Activated CD4-positive, alpha-beta T cell treated with anti-CD3 and anti-CD28 coated beads for 24 hours (primary cell): ENCODE measurements around the gene CLCN4.

Source experiments
- DNase-seq, 2 donors: peaks; one replicate each; pipeline ENCODE4 v3.0.0-alpha.2; 2020; ENCODE audit warnings: low read depth in 2 of 2

Gene CLCN4

DNA sequence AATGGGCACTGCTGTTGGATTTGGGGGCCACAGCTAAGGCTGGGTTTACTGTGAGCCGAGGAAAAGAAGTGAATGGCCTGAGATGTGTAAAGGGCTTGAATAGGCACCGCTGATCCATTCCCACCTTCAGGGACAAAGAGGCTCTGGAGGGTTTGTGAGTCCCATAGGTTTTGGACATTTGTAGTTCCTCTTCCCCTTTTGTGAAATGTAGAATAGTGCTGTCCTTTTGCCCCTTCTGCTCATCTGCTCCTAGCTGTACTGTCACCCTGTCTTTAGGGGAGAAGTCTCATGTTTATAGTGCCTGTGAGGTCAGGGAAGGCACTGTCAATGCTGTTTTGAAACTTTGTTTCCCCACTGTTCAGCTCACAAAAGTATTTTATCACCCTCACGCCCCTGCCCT is 26.4 kb upstream of the CLCN4 start:
- no peak for DNase-seq

DNA sequence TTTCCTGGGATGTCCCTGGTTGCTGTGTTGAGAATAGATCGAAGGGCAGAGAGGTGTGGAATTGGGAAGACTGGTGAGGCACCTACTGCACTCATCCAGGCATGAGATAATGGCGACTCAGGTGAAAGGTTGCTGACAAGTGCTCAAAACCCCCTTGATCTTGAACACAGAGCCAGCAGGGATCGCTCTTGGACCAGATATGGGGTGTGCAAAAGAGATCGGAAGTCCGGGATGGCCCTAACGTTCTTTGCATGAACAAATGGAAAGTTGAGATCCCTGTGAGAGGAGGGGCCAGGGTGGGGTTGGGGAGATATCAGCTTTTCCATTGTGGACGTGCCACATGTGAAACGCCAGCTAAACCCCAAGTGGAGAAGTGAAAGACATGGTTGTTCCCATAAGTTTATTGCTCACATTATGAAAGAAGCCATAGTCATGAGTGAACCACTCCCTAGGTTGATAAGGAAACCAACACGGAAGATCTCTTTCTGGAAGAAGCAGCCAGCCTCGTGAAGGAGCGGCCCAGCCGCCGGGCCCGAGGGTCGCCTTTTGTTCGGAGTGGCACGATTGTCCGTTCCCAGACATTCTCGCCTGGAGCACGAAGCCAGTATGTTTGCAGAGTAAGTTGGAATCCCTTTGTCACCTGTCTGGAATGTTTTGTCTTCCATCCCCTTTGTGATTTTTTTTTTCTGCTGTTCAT is 22.6 kb upstream of the CLCN4 start:
- no peak for DNase-seq

DNA sequence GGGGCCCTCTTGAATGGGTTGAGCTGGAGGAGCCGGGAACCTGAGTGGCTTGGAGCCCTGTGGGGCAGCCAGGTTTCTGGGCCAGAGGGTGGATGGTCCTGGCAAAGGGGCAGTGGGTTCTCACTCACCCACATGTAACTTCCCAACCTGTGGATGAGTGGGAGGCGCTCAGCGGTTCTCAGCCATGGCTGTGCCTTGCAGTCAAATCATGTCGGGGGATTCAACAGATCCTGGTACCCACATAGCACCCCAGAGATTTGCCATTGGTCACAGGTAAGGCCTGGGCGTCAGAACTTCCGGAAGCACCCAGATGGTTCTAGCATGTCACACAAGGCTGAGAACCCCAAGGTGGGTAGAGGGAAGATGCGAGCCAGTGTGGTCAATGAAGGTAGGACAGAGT is 21.9 kb upstream of the CLCN4 start:
- no peak for DNase-seq

DNA sequence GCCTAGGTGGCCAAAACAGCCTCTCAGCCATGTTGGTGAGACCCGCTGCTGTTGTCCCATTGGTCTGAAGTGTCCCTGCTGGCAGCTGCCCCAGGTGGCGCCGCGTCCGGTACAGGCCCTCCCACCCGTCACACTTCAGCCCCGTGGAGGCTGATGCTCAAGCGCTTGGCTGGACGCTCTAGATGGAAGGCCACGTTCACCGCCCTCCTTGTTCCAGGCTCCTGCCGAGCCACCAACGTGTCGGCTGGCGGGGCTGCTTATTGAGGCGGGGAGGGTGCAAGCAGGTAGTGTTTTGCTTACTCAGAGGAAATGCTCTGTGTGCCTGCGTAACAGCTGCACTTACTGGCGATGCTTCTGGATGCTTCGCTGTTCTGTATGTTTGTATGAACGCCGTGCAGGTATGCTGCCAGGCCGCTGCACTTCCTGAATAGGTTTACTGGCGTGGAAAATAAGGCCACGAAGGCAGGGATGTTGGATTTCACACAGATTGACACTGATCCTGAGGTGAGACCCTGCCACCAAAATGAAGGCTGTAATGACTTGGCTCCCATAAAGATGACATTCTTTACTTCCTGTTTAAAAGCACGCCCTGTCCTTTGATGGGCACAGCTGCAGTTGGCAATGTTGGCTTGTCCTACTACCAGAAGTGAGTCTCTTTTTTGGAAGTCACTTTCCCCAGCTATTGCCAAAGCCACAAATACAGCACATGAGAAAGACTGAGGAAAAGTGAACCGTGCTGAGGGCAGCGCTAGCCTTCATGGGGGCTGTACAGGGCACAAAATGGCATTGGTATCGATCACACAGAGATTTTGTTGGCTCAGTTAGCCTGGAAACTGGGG is 21.0 kb upstream of the CLCN4 start:
- no peak for DNase-seq

DNA sequence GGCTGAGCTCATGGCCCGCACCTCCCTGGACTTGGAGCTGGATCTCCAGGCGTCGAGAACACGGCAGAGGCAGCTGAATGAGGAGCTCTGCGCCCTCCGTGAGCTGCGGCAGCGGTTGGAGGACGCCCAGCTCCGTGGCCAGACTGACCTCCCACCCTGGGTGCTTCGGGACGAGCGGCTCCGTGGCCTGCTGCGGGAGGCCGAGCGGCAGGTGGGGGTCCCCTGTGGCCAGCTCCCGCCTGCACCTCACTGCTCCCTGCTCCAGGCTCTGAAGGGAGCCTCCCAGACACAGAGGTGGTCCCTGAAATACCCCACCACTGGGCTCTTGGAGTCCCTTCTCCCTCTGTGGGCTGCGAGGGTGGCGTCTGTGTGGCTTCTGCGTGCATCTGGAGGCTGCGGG is 18.0 kb upstream of the CLCN4 start:
- no peak for DNase-seq

DNA sequence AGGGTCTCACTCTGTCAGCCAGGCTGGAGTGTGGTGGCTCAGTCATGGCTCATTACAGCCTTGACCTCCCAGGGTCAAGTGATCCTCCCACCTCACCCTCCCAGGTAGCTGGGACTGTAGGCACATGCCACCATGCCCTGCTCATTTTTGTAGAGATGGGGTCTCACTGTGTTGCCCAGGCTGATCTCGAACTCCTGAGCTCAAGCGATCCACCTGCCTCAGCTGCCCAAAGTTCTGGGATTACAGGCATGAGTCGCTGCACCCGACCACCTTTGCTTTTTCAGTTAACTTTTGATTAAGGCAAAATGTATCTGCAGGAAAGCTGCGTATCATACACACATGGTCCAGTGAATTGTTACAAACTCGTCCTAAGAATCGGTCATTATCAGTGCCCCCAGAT is 16.5 kb upstream of the CLCN4 start:
- DNase-seq, result no peak

DNA sequence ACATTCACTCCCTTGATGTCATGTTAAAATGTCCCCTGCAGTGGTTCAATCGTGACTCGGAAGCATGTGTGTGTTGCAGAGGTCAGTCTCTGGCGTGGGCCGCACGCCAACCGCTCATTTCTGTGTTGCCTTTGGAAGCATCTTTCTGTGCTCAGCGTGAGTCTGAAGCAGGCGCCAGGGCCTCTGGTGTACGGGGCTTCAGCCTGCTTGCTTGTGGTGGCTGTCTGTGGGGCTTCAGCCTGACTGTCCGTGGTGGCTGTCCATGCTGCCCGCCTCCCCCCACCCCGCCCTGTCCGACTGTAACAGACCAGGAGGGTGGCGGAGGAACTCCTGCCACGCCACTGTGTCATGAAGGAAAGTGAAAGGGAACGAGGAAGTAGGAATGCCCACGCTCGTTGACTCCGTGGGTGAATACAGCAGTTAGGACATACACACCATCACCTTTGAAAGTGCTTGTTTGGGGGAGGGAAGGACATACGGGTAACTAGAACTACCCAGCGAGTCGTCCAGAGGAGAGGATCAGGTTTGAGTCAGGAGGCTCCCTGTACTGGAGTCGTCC is 14.7 kb upstream of the CLCN4 start:
- no peak for DNase-seq

DNA sequence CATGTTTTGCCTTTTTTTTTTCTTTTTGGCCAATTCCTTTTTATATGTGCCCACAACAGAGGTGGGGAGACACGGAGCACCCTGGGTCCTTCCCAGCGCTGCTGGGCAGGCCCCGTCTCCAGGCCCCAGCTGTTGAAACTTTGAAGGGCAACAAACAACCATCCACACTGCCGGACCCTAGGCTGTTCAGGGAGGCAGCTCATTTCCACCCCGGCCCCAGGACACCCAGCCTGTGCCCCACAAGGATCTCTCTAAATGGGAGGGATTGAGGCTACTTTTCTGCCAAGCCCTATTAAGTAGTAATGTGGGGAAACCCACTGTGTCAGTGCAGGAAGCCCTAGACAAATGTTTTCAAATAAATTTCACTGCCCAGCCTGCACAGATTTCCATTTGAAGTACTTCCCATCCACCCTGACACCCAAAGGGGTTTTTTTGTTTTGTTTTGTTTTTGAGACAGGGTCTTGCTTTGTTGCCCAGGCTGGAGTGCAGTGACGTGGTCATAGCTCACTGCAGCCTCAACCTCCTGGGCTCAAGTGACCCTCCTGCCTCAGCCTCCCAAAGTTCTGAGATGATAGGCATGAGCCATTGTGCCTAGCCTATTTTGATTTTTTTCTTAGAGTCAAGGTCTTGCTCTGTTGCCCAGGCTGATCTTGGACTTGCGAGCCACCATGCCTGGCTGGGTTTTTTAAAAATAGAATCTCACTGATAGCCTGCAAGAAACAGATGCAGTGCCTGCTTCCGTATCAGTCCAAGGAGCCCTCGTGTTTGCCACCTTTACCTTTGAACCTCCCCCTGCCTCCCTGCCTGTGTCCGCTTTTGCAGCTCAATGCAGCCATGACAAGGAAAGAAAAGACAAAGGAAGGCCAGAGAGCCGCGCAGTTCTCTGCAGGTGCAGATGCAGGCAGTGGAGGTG is 13.4 kb upstream of the CLCN4 start:
- DNase-seq, result no peak

DNA sequence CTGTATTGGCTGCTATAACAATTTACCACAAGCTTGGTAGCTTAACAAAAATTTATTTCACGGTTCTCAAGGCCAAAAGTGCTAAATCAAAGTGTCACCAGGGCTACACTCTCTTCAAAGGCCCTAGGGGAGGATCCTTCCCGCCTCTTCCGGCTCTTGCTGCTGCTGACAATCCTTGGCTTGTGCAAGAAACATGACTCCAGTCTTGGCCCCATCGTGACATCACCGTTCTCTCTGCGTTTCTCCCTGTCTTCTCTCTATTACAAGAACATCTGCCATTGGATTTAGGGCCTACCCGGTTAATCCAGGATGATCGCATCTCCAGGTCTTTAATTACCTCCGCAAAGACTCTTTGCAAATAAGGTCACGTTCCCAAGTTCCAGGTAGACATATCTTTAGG is 10.4 kb upstream of the CLCN4 start:
- no peak for DNase-seq

DNA sequence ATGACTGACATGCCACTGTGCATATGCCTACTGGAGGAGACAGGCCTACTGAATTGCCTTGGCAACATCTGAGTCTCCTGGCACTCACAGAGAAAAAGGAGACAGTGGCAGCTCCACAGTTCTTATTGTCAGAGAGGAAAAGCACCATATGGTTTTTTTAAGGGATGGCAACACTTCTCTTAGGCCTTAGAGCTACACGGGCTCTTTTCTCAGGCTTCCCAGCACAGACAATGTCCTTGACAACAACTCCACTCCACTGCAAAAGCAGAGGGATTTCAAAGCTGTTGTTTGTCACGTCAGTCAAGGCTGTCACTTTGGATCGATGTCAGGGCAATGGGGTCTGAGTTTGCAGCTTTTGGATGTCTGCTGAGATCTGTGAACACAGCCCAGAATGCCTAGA is 4.7 kb upstream of the CLCN4 start:
- no peak for DNase-seq

DNA sequence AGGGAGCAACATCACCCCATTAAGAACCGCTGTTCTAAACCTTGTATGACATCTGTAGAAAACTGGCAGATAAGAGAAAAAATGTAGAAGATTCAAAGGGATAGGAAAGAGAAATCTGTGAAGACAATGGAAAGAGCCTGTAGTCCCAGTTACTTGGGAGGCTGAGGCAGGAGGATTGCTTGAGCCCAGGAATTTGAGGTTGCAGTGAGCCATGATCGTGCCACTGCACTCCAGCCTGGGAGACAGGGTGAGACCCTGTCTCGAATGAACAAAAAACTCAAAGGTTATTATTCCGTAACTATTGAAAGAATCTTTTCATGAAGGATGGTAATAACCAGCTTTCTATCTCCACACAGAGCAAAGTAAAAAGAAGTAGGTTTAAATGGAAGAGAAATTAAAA is 1.6 kb upstream of the CLCN4 start:
- no peak for DNase-seq

DNA sequence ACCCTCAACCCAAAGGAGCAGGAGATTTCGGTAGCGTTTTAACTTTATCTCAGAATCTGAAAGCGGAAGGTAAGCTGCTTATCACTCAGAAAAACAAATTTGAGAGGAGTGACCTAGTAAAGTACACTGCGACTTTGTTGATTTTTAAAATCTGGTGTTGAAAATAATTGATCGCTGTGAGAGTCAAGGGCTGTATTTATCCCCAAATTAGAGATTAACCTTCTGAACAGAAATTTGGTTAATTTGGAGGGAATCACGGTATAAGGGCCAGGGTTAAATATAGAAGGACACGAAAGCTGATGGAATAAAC is 212 bp downstream of the CLCN4 start:
- DNase-seq, result no peak

DNA sequence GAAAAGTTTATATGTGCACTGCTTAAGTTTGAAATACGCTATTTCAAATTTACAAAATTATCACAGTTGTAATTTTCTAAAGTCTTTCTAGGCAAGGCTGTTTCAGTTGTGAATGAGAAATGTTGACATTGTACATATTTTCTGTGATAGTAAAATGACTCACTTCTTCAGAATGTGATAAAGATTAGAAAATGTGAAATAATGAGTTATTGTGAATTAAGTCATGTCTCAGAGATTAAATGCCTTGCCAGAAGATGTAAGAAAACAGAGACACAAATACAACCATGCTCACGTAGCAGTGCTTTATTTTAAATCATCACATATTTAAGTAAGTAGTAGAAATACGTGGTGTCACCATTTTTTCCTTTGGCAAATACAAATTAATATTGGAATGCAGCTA is 768 bp downstream of the CLCN4 start:
- no peak for DNase-seq

DNA sequence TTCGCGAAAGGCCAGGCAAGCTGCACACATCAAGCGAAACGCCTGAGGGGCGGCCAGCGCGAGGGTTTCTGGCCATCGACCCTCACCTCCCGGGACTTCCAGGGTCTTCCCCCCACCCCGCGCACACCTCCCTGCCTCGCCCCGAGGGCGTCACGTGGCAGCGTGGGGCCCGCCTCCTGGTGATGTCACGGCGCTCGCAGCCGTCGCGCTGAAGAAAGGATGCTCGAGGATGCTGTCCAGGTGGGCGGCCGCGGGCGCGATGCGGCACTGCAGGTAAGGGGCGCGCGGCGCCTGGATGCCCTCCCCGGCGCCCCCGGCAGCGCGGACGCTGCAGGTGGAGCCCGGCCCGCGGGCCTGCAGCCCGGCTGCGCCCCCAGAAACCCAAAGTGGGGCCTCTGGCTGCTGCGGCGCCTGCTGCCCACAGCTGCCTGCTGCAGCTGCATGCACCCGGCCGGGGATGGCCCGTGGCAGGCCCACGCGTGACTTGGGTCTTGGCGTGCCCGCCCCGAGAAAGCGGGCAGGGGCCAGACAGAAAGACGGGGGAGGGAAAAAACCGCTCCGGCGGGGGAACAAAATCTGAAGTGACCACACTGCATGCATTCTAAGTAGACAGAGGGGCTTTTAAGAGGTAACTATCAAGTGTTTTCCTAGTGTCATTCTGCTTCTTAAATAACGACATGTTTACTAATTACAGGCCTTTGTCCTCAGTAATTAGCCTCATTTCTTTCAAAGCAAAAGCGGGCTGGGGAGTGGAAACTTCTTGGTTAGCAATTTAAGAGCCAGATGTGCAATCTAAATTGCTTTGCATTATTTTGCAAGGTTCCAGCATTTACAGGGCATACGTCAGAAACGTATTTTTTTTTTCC is 1.7 kb downstream of the CLCN4 start:
- DNase-seq, result no peak

DNA sequence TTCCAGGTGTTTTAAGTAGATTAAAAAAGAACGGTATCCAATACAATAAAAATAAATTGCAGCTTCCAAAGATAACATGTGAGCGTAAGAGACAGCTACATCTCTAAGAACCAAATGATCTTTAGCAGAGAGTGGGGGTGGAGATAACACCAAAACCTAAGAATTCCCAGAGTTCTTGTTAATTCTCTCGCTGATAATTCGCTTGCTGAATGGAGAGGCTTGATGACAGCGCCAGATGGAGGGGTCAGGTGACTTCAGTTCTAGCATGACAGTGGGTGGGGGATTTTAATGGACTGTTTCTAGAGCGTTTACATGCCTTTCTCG is 2.3 kb downstream of the CLCN4 start:
- DNase-seq, result no peak

DNA sequence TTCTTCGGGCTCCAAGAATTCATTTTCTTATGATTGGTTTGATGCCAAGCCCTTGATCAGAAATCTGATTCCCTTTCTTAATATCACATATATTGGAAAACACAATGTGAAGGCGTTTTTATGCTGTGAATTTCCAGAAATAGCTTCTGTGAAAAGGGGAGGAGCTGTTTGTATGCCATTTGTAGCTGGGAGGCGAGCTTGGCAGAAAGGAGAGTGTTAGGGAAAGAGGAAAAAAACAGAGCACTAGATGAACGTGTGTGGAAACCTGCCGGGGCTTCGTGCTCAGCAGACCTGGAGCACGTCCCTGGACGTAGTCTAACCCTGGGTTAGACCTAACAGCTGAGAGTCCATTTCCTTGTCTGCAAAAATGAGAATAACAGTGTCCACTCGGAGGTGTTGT is 3.4 kb downstream of the CLCN4 start:
- no peak for DNase-seq

DNA sequence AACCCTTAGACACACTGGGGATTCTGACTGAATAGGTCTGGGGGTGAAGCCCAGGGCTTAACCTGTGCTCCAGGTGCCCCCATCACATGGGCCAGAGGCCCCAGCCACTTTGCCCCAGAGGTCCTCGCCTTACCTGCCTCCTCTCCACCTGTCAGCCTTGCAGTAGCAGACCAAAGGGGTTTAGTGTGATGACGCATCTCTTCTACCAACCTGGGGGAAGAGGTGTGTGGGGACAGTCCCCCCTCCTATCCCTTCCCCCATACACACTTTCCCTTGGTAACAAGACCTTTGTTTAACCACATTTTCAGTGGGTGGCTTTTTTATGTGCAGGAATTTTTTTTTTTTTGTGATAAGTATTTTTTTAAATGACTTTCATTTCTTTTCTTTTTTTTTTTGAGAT is 6.3 kb downstream of the CLCN4 start:
- no peak for DNase-seq

DNA sequence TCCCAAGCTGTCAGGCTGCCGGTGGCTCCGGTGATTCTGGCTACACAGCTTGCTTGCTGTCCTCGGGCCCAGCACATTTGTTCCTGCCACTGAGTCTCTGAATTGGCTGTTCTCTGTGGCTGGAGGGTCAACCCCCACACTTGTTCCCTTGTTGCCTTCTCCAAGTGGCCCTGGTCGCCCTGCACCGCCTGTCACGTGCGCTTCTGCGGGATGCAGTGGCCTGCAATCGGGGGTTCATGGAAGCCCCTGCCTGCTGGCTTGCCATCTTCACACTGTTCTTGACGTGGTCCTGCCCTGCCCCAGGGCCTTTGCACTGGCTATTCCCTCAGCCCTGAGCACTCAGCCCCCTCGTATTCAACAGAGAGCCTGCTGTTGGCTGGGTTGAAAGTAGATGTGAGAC is 8.1 kb downstream of the CLCN4 start:
- no peak for DNase-seq

DNA sequence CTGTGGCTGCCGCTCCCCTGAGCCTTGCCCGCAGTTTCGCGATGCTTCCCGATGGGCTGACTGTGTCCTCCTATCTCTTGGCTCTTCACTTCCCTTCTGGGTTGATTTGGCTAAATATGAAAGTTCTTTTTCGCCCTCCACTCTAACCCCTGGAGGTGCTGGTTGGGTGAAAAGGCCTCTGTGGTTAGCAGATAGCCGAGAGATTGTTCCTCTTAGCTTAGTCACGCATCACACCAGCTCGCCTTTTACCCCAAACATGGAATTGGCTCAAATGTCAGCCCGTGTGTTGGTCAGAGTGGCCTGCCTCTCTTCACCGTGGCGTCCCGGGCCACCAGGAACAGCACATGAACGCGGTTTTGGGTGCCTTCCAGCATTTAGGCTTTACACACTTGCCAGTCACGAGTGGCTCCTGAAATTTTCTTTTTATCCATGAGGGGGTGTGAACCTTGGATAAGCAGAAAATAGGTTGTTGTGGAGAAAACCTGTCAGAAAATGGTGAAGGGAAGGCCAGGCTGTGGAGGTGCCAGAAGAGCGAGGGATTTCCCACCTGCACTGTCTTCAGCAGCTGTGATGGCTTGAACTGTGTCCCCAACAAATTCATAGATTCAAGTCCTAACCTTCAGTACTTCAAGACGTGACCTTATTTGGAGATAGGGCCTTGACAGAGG is 8.9 kb downstream of the CLCN4 start:
- DNase-seq, result no peak

DNA sequence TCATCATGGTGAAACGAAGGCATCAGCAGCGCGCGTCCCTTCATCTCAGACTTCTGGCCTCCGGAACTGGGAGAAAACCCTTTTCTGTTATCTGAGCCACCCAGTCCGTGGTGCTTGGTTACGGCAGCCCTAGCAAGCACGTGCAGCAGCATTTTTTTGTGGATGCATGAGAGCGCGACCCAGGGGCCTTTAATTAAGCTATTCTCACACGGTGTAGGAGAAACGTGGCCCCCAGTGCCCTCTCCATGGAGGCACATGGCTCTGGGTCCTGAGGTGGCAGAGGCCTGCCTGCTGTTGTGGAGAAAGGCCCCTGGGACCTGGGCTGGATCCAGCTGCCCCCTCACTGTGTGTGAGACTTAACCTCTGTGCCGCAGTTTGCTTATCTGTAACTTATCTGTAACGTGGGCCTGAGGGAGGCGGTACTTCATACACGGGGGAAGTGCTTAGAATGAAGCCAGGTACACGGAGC is 9.5 kb downstream of the CLCN4 start:
- DNase-seq, result no peak

DNA sequence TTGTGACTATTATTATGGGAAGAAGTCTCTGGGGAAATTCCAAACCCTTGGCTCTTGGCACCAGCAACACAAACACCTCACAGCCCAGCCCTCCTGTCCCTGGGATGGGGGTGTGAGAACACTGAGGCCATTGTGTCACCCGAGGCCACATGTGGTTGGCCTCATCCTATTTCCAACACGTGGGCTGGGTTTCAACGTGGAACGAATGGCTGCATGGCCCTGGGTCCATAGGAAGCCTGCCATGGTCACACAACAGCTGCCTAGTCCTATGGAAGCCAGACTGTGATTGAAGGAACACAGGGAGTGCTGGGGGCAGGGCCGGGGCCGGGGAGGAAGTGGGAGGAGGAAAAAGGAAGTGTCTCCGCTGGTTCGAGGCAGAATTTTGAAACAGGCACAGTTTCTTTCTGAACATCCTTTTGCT is 10.0 kb downstream of the CLCN4 start:
- DNase-seq, result no peak
